Thyroid gland (tissue), 4 donors: ENCODE measurements around the gene XRCC5.

Experiments used
- CTCF ChIP-seq, 6 experiments: fragments of 200-600 bp in 3 of 6; fragments of 450-650 bp in 3 of 6; sonication (generic) in 3 of 6; IDR thresholded peaks; one replicate each; pipeline ENCODE4 v1.5.1; 2016 to 2019; ENCODE audit warnings: antibody characterized with exemption in 6 of 6, mild to moderate bottlenecking in 2 of 6, inconsistent platforms in 1 of 6, moderate library complexity in 1 of 6
- POLR2A ChIP-seq, 2 donors: fragments of 450-650 bp; IDR thresholded peaks; one replicate each; pipeline ENCODE4 v1.6.1; 2017; ENCODE audit warnings: antibody characterized with exemption in 2 of 2, mild to moderate bottlenecking in 2 of 2, moderate library complexity in 1 of 2

- TF ChIP-seq CTCF (IDR thresholded peaks at IDR 0.05) (no peak), POLR2A (IDR thresholded peaks at IDR 0.05) (no peak)
Observed at GRCh38 chr2:216221811-216222210, 112.7 kb downstream of the XRCC5 start.
